BJ (cell line): Measurements from ENCODE around the gene TPTE. TPM values are rescaled to one million over a fixed set of nuclear protein-coding genes. Genes with fewer than 3 reads are reported as not detected.
"Not testable (repeated sequence)": the region's sequence is repeated elsewhere in the genome, so short reads cannot be mapped to it uniquely, and the experiment has no call there.

Experiments used
- CTCF ChIA-PET: fragments of 350-600 bp; formaldehyde crosslinking; extraction: SDS; loops from one replicate; lab custom pipeline; 2021; ENCODE audit warnings: antibody characterized with exemption, inconsistent platforms; lab: Yijun Ruan, JAX
- POLR2A ChIA-PET: fragments of 300-600 bp; sonication (Branson Sonifier 250); formaldehyde crosslinking; extraction: SDS; loops from one replicate; lab custom pipeline; 2021; ENCODE audit warnings: antibody characterized with exemption; lab: Charles Lee
- DNase-seq: peaks from one replicate; pipeline ENCODE4 v3.0.0-alpha.2; 2011; ENCODE audit warnings: low read depth
- H3K27me3 ChIP-seq: 2 replicates; pipeline ENCODE4 v1.6.0; 2011; ENCODE audit warnings: low read length; ENCODE audit not compliant: control insufficient read depth, insufficient read depth
- H3K36me3 ChIP-seq: 2 replicates; pipeline ENCODE4 v1.5.1; 2011; ENCODE audit warnings: low read length; ENCODE audit not compliant: control insufficient read depth, insufficient read depth
- H3K4me3 ChIP-seq: 2 replicates; pipeline ENCODE4 v1.5.1; 2011; ENCODE audit warnings: low read depth, mild to moderate bottlenecking, control low read depth, low read length
- polyA minus RNA-seq: library from RNA; depleted of rRNA, polyadenylated mRNA; stranded (reverse); fragments of >200 nt; gene quantifications from 2 replicates; pipeline ENCODE4 v1.2.3, GENCODE V29; 2011; rRNA and poly(A)+ RNA removed
- polyA plus RNA-seq: library from polyadenylated mRNA; depleted of rRNA; stranded (reverse); fragments of >200 nt; gene quantifications from 2 replicates; pipeline ENCODE4 v1.2.3, GENCODE V29; 2011; rRNA removed
- TF ChIP-seq, protein P1 (sequence below): IDR thresholded peaks from 2 replicates; pipeline ENCODE4 v1.5.1; 2011; ENCODE audit warnings: low read depth, mild to moderate bottlenecking, control low read depth, inconsistent platforms, low read length, moderate library complexity; ENCODE audit not compliant: insufficient read depth

The TPTE gene
- polyA plus RNA-seq: not detected in 2 replicates
- polyA minus RNA-seq: not detected in 2 replicates

DNA sequence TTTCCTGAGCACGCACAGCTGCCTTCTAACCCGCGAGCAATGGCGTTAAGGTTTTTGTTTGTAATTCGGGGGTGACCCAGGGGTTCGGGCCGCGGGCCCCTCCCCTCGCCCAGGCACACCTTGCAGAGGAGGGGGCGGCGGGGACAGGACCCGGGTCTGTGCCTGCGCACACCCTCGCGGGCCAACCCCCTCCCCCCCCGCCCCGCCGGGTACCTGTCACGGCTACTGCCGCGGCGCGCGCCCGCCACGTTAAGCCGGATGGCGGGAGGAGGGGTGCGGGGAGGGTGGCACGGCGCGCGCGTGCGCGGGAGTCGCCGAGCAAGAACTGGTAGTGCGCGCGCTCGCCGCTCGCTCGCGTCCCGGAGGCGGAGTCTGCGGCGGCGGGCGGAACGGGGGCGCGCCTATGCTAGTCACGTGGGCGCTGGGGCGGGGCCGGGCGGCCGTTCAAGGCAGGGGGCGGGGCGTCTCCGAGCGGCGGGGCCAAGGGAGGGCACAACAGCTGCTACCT is at the start of gene TPTE:
TSS of gene TPTE (plus strand) at position 493 of the 508 bp plus-strand sequence. CDS start 17,141 bp downstream, outside the sequence.
- DNase-seq: no peak
- Histone ChIP-seq H3K36me3 (no peaks in the 10 kb centered on the region), H3K27me3 (no peaks in the 10 kb centered on the region), H3K4me3 (no peak within 1 kb of the TSS)
- POLR2A ChIA-PET: no interaction called here
- CTCF ChIA-PET: no interaction called here
- TF ChIP-seq, protein P1, sequence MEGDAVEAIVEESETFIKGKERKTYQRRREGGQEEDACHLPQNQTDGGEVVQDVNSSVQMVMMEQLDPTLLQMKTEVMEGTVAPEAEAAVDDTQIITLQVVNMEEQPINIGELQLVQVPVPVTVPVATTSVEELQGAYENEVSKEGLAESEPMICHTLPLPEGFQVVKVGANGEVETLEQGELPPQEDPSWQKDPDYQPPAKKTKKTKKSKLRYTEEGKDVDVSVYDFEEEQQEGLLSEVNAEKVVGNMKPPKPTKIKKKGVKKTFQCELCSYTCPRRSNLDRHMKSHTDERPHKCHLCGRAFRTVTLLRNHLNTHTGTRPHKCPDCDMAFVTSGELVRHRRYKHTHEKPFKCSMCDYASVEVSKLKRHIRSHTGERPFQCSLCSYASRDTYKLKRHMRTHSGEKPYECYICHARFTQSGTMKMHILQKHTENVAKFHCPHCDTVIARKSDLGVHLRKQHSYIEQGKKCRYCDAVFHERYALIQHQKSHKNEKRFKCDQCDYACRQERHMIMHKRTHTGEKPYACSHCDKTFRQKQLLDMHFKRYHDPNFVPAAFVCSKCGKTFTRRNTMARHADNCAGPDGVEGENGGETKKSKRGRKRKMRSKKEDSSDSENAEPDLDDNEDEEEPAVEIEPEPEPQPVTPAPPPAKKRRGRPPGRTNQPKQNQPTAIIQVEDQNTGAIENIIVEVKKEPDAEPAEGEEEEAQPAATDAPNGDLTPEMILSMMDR: no peak

- H3K36me3 ChIP-seq, POLR2A ChIA-PET, CTCF ChIA-PET, DNase-seq, H3K4me3 ChIP-seq, H3K27me3 ChIP-seq: not testable (repeated sequence)
Measured at GRCh38 chr21:10471999-10472398, 49.4 kb upstream of the TPTE start.

GRCh38 chr21:10477794-10478193 is 43.6 kb upstream of the TPTE start:
- DNase-seq, H3K36me3 ChIP-seq, H3K4me3 ChIP-seq, H3K27me3 ChIP-seq, POLR2A ChIA-PET, CTCF ChIA-PET: not testable (repeated sequence)

GRCh38 chr21:10479875-10480274 is 41.5 kb upstream of the TPTE start:
- POLR2A ChIA-PET, H3K4me3 ChIP-seq, CTCF ChIA-PET, H3K27me3 ChIP-seq, DNase-seq, H3K36me3 ChIP-seq: not testable (repeated sequence)

DNA sequence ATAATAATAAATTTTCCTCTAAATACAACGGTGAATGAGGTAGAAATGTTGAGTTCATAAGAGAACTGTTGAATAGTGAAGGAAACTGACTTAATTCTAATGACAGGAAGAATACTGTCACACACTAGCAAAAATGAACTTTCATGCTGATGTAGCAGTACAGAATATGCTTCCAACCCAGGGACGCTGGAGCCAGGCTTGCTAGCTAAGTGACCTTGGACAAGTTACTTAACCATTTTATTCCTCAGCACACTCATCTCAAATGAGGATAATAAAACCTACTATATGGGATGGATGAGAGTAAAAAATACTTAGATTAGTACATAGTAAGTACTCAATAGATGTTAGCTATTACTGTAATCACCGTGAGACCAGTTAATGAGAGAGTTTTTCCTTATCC is 36.5 kb upstream of the TPTE start:
- POLR2A ChIA-PET, H3K36me3 ChIP-seq, H3K27me3 ChIP-seq, CTCF ChIA-PET, DNase-seq, H3K4me3 ChIP-seq: not testable (repeated sequence)

- CTCF ChIA-PET, POLR2A ChIA-PET: not testable (repeated sequence)
Measured at GRCh38 chr21:10490453-10490852, 30.9 kb upstream of the TPTE start.

GRCh38 chr21:10511116-10511515 is 10.3 kb upstream of the TPTE start:
- no peaks in the 10 kb centered on the region for H3K36me3 ChIP-seq
- POLR2A ChIA-PET: no interaction called here
- no peak for DNase-seq
- TF ChIP-seq, protein P1: no peak
- no peaks in the 10 kb centered on the region for H3K27me3 ChIP-seq
- CTCF ChIA-PET: no interaction called here
- no peak overlapping the region for H3K4me3 ChIP-seq

More at GRCh38 chr21:10490453-10490852, 30.9 kb upstream of the TPTE start:
- not testable (repeated sequence) for H3K36me3 ChIP-seq, DNase-seq, H3K27me3 ChIP-seq, H3K4me3 ChIP-seq

GRCh38 chr21:10516889-10517288 is 4.5 kb upstream of the TPTE start:
- DNase-seq, H3K27me3 ChIP-seq, H3K36me3 ChIP-seq, CTCF ChIA-PET, H3K4me3 ChIP-seq, POLR2A ChIA-PET: not testable (repeated sequence)

GRCh38 chr21:10517904-10518303 is 3.5 kb upstream of the TPTE start:
- H3K4me3 ChIP-seq, H3K27me3 ChIP-seq, CTCF ChIA-PET, H3K36me3 ChIP-seq, POLR2A ChIA-PET, DNase-seq: not testable (repeated sequence)

- H3K36me3 ChIP-seq, H3K27me3 ChIP-seq, POLR2A ChIA-PET, DNase-seq, CTCF ChIA-PET, H3K4me3 ChIP-seq: not testable (repeated sequence)
Measured at GRCh38 chr21:10521835-10522500, 585 bp downstream of the TPTE start.
